Activated CD4-positive, alpha-beta T cell treated with anti-CD3 and anti-CD28 coated beads, Interleukin-2, amount 50 U/mL, for 16 hours (primary cell): ENCODE results near the gene DNAI4.

Experiments used
- DNase-seq: peaks from one replicate; pipeline ENCODE4 v3.0.0-alpha.2; 2020

Gene DNAI4

GRCh38 chr1:66764994-66765578, 159.6 kb downstream of the DNAI4 start:
- peak; percentile 69 for DNase-seq
